K562 (cell line): Measurements from ENCODE around the gene PI4KA. TPM values are rescaled to one million over a fixed set of nuclear protein-coding genes. Genes with fewer than 3 reads are reported as not detected.

ENCODE experiments used
- CCNT2 ChIP-seq: IDR thresholded peaks from 2 replicates; pipeline ENCODE4 v1.6.1; 2011; ENCODE audit warnings: borderline replicate concordance, low read depth, mild to moderate bottlenecking, moderate library complexity, mixed read lengths, low read length; ENCODE audit not compliant: insufficient read length; ENCODE audit errors: extremely low read depth
- DNMT1 ChIP-seq: fragments of 450-650 bp; IDR thresholded peaks from 2 replicates; pipeline ENCODE4 v1.6.1; 2016; ENCODE audit warnings: antibody characterized with exemption, mild to moderate bottlenecking
- FOSL1 ChIP-seq: fragments of 200-800 bp; sonication (Bioruptor generic); conservative IDR thresholded peaks from 2 replicates; pipeline ENCODE4 v1.6.1; 2016; ENCODE audit warnings: missing genetic modification characterization, missing compliant biosample characterization
- SRSF7 ChIP-seq: fragments of 200-400 bp; formaldehyde crosslinking; optimal IDR thresholded peaks from 2 replicates; pipeline ENCODE3; 2017; ENCODE audit warnings: mild to moderate bottlenecking, low read depth, low read length
- TRIM28 ChIP-seq: fragments of 450-650 bp; IDR thresholded peaks from 2 replicates; pipeline ENCODE4 v1.6.1; 2017
- WHSC1 ChIP-seq: IDR thresholded peaks from one replicate; pipeline ENCODE4 v1.6.1; 2012; ENCODE audit warnings: low read length, control low read depth, inconsistent platforms
- ZNF41 ChIP-seq: fragments of 250-450 bp; sonication (Bioruptor Pico); conservative IDR thresholded peaks from 2 replicates; pipeline ENCODE4 v1.4.0; 2020; ENCODE audit warnings: mild to moderate bottlenecking
- ZNF785 ChIP-seq: fragments of 250-450 bp; sonication (Bioruptor Pico); IDR thresholded peaks from 2 replicates; pipeline ENCODE4 v1.4.0; 2020; ENCODE audit warnings: mild to moderate bottlenecking
- polyA plus RNA-seq, 8 experiments: library from polyadenylated mRNA; depleted of rRNA in 4 of 8; stranded (reverse) in 5 of 8; unstranded in 3 of 8; fragments of >200 nt; fragmentation: Nextera tagmentation in 2 of 8; fragmentation: Illumina TruSeq in 1 of 8; extraction: Ambion mirVana in 2 of 8; extraction: Trizol in 1 of 8; gene quantifications; 2 replicates each; pipeline versions ENCODE4 v1.2.1 to v1.2.3, GENCODE V29; 2011 to 2014; ENCODE audit warnings: inconsistent platforms in 1 of 8, missing spikeins in 1 of 8
- total RNA-seq, 7 experiments: library from RNA; depleted of rRNA in 6 of 7; stranded (reverse); fragments of >200 nt in 6 of 7; fragmentation: Illumina TruSeq in 2 of 7; extraction: Trizol in 2 of 7; gene quantifications; 2 replicates each; pipeline versions ENCODE4 v1.2.1 to v1.2.3, GENCODE V29; 2011 to 2021; ENCODE audit warnings: low replicate concordance in 1 of 7
- TF ChIP-seq, protein P1 (sequence below): fragments of 250-450 bp; sonication (Bioruptor Pico); IDR thresholded peaks from 2 replicates; pipeline ENCODE4 v1.9.0; 2021; ENCODE audit warnings: mild to moderate bottlenecking, inconsistent platforms
- TF ChIP-seq, protein P2 (sequence below), 2 experiments: fragments of 450-650 bp in 1 of 2; sonication (generic) in 1 of 2; formaldehyde crosslinking in 1 of 2; IDR thresholded peaks; 2 replicates each; pipeline versions ENCODE4 v1.7.1 to v1.9.0; 2016 to 2022; ENCODE audit warnings: inconsistent platforms in 1 of 2, mild to moderate bottlenecking in 1 of 2, missing genetic modification reagents in 1 of 2
- TF ChIP-seq, protein P3 (sequence below): sonication (generic); formaldehyde crosslinking; IDR thresholded peaks from 2 replicates; pipeline ENCODE4 v1.8.1; 2023; ENCODE audit warnings: mild to moderate bottlenecking, missing genetic modification reagents
- TF ChIP-seq, protein P4 (sequence below): sonication (generic); formaldehyde crosslinking; IDR thresholded peaks from 2 replicates; pipeline ENCODE4 v1.8.0; 2022; ENCODE audit warnings: mild to moderate bottlenecking, low read depth, missing genetic modification reagents

PI4KA gene
- total and polyA plus RNA-seq, 9 of the 15 experiments (the other 6 are each of a cell fraction or from before 2014, with no cell fraction given) = 7.3 to 187 (median 84.7) TPM

DNA sequence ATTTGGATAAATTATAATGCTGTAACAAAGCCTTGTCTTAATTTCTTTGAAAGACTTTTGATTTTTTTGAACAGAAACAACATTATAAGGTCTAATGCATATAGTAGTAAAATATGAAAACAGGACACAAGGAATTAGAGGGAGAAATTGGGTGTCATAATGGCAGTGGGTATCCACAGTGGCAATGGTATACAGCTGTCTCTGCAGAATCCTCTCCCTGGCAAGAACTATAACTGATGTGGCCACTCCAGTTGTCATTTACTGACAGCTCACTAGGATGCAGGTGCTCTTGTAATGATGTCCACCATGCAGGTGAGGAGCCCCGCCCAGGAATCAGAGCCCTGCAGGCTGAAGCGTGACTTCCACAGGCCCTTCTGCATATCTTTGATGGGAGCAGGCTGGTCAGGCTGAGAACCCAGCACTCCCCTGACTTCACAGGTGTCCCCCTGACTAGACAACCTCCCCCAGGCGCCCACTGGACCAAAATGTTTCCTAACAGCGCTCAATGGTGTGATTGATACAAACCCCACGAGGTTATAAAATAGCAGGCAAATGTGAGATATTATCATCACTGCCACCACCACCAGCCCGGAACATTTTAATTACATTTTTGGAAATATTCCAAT lies 117.5 kb downstream of the PI4KA start (continued):
- TF ChIP-seq, protein P1, sequence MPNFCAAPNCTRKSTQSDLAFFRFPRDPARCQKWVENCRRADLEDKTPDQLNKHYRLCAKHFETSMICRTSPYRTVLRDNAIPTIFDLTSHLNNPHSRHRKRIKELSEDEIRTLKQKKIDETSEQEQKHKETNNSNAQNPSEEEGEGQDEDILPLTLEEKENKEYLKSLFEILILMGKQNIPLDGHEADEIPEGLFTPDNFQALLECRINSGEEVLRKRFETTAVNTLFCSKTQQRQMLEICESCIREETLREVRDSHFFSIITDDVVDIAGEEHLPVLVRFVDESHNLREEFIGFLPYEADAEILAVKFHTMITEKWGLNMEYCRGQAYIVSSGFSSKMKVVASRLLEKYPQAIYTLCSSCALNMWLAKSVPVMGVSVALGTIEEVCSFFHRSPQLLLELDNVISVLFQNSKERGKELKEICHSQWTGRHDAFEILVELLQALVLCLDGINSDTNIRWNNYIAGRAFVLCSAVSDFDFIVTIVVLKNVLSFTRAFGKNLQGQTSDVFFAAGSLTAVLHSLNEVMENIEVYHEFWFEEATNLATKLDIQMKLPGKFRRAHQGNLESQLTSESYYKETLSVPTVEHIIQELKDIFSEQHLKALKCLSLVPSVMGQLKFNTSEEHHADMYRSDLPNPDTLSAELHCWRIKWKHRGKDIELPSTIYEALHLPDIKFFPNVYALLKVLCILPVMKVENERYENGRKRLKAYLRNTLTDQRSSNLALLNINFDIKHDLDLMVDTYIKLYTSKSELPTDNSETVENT = no peak
- TF ChIP-seq, protein P2, sequence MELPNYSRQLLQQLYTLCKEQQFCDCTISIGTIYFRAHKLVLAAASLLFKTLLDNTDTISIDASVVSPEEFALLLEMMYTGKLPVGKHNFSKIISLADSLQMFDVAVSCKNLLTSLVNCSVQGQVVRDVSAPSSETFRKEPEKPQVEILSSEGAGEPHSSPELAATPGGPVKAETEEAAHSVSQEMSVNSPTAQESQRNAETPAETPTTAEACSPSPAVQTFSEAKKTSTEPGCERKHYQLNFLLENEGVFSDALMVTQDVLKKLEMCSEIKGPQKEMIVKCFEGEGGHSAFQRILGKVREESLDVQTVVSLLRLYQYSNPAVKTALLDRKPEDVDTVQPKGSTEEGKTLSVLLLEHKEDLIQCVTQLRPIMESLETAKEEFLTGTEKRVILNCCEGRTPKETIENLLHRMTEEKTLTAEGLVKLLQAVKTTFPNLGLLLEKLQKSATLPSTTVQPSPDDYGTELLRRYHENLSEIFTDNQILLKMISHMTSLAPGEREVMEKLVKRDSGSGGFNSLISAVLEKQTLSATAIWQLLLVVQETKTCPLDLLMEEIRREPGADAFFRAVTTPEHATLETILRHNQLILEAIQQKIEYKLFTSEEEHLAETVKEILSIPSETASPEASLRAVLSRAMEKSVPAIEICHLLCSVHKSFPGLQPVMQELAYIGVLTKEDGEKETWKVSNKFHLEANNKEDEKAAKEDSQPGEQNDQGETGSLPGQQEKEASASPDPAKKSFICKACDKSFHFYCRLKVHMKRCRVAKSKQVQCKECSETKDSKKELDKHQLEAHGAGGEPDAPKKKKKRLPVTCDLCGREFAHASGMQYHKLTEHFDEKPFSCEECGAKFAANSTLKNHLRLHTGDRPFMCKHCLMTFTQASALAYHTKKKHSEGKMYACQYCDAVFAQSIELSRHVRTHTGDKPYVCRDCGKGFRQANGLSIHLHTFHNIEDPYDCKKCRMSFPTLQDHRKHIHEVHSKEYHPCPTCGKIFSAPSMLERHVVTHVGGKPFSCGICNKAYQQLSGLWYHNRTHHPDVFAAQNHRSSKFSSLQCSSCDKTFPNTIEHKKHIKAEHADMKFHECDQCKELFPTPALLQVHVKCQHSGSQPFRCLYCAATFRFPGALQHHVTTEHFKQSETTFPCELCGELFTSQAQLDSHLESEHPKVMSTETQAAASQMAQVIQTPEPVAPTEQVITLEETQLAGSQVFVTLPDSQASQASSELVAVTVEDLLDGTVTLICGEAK (IDR thresholded peaks at IDR 0.05) = no peak
- TF ChIP-seq, protein P2 (CRISPR knock-in tag; IDR thresholded peaks at IDR 0.05) = peak; percentile 48; the same call in 1 of the 2 replicates
- TF ChIP-seq, protein P3, sequence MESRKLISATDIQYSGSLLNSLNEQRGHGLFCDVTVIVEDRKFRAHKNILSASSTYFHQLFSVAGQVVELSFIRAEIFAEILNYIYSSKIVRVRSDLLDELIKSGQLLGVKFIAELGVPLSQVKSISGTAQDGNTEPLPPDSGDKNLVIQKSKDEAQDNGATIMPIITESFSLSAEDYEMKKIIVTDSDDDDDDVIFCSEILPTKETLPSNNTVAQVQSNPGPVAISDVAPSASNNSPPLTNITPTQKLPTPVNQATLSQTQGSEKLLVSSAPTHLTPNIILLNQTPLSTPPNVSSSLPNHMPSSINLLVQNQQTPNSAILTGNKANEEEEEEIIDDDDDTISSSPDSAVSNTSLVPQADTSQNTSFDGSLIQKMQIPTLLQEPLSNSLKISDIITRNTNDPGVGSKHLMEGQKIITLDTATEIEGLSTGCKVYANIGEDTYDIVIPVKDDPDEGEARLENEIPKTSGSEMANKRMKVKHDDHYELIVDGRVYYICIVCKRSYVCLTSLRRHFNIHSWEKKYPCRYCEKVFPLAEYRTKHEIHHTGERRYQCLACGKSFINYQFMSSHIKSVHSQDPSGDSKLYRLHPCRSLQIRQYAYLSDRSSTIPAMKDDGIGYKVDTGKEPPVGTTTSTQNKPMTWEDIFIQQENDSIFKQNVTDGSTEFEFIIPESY = no peak
- no peak for TF ChIP-seq CCNT2
- TF ChIP-seq ZNF41 (CRISPR knock-in tag) = no peak
- TF ChIP-seq FOSL1 (tag) = no peak
- TF ChIP-seq ZNF785 (CRISPR knock-in tag) = peak; percentile 4; the same call in 1 of the 2 replicates
- no peak for TF ChIP-seq SRSF7
- no peak for TF ChIP-seq TRIM28
- no peak for TF ChIP-seq DNMT1
- TF ChIP-seq, protein P4, sequence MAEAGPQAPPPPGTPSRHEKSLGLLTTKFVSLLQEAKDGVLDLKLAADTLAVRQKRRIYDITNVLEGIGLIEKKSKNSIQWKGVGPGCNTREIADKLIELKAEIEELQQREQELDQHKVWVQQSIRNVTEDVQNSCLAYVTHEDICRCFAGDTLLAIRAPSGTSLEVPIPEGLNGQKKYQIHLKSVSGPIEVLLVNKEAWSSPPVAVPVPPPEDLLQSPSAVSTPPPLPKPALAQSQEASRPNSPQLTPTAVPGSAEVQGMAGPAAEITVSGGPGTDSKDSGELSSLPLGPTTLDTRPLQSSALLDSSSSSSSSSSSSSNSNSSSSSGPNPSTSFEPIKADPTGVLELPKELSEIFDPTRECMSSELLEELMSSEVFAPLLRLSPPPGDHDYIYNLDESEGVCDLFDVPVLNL (CRISPR knock-in tag) = 0 out of 2 replicates have a peak, but pooled peaks have one; percentile 40
- no peak for TF ChIP-seq WHSC1
